ENCODE results near the gene C19orf44.

- TF ChIP-seq CTCF (IDR thresholded peaks at IDR 0.05; ENCODE audit: low read depth, low read length) (no peak), POLR2A (IDR thresholded peaks at IDR 0.05; ENCODE audit: extremely low read depth, insufficient read length) (no peak), MYC (IDR thresholded peaks at IDR 0.05; ENCODE audit: low read depth, low read length) (no peak), MAX (IDR thresholded peaks at IDR 0.05; ENCODE audit: low read depth, low read length) (no peak)
Observed at GRCh38 chr19:16465239-16465638, 31.0 kb upstream of the C19orf44 start.
